PFSK-1 (cell line): ENCODE measurements around the gene RASA3.

Experiments
- POLR2AphosphoS5 ChIP-seq: IDR thresholded peaks from 2 replicates; pipeline ENCODE4 v1.6.1; 2012; ENCODE audit warnings: low read depth, mild to moderate bottlenecking, control low read depth, low read length, moderate library complexity
- REST ChIP-seq, 2 experiments: IDR thresholded peaks; 2 replicates each; pipeline versions ENCODE4 v1.6.1 to v1.8.0; 2011 to 2012; ENCODE audit warnings: low read depth in 2 of 2, low read length in 2 of 2, control low read depth in 1 of 2, inconsistent platforms in 1 of 2, mild to moderate bottlenecking in 1 of 2, moderate library complexity in 1 of 2; ENCODE audit not compliant: insufficient read depth in 1 of 2
- SIN3A ChIP-seq: IDR thresholded peaks from 2 replicates; pipeline ENCODE4 v1.6.1; 2012; ENCODE audit warnings: mild to moderate bottlenecking, low read length, moderate library complexity, borderline replicate concordance; ENCODE audit not compliant: insufficient read depth
- TAF1 ChIP-seq: IDR thresholded peaks from 2 replicates; pipeline ENCODE4 v1.6.1; 2012; ENCODE audit warnings: low read length, control low read depth, borderline replicate concordance; ENCODE audit not compliant: insufficient read depth

GRCh38 chr13:113973218-113974164 is 158.9 kb downstream of the RASA3 start, which contains the start of gene C13orf46:
- no peak for TF ChIP-seq POLR2AphosphoS5
- no peak for TF ChIP-seq TAF1
- TF ChIP-seq SIN3A = no peak
- TF ChIP-seq REST (IDR thresholded peaks at IDR 0.05; ENCODE audit: insufficient read depth in 1 of 2, low read depth in 2 of 2, low read length in 2 of 2) = no peak
